ENCODE measurements around the gene TMSB10.
"Not testable (repeated sequence)": the region's sequence is repeated elsewhere in the genome, so short reads cannot be mapped to it uniquely, and the experiment has no call there.

Gene TMSB10

DNA sequence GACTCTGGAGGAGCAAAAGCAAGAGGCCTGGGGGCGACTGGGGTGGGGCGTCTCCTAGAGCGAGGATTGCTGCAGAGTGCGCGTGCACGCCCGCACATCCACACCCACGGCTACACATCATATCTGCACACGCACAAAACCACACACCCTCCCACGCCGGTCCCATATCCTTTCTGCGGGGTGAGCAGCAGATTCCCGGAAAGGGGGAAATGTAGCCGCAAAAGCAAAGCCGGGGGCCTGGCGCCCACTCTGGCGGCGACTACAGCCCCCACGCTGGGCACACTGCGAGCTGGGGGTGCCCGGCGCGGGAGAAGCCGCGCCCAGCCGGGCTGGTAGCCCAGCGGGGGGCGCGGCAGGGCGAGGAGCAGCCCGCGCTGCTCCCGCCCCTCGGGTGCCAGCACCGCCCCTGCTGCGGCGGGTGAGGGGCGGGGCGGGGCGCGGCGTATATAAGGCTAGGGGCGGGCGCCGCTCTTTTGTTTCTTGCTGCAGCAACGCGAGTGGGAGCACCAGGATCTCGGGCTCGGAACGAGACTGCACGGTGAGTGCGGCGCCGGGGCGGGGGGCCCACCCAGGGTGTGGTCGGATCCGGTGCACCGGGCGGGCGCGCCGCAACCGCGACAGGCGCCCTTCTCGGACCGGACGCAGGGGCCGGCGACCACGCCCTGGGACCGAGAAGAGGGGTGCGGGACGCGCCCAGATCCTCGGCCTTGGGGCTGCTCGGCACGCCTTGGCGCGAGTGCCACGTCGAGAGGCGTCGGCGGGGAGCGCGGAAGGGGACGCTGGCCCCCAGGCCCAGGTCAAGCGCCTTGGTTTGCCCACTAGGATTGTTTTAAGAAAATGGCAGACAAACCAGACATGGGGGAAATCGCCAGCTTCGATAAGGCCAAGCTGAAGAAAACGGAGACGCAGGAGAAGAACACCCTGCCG, at the start of gene TMSB10:
Gene TMSB10, plus strand, starts transcription at position 476 of the 927 bp plus-strand sequence.
- DNase-seq, result peak; percentile 84
- in situ Hi-C loops (cut with MboI; ENCODE audit: low pct_unique_long_range_greater_than_20kb, low sequenced_read_pairs), result no loop called here

DNA sequence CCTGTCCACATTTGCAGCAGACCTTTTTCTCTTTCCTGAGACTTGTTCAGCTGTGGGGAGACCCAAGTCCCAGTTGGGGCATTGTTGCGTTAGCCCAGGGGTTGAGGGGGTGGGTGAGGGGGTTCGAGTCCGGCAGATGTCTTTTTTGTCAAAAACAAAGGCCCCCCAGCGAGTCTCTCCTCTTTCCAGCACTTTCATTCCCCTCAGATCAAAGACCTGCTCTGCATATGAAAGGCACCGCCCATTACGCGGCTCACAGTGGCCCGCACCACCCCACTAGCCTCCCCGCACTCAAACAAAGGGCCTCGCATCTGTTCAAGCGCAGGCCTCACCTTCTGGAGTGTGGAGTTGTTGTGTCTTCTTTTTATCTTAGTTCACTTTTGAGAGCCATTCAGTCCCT, 49.7 kb upstream of the TMSB10 start:
- in situ Hi-C loops (cut with MboI; ENCODE audit: low pct_unique_long_range_greater_than_20kb, low sequenced_read_pairs), result no loop called here
- DNase-seq, result no peak

DNA sequence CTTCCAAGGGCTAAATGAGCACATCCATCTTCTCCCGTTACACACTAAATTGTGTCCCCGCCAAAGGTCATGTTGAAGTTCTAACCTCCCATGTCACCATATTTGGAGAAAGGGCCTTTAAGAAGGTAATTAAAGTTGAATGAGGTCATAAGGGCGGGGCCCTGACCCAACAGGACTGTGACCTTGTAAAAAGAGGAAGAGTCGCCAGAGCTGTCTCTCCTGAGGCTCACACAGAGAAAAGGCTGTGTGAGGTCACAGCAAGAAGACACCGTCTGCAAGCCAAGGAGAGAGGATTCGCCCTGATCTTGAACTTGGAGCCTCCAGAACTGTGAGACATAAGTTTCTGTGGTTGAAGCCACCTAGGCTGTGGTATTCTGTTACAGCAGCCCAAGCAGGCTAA, 48.7 kb upstream of the TMSB10 start:
- in situ Hi-C loops (cut with MboI; ENCODE audit: low pct_unique_long_range_greater_than_20kb, low sequenced_read_pairs), result no loop called here
- peak; percentile 67 for DNase-seq

DNA sequence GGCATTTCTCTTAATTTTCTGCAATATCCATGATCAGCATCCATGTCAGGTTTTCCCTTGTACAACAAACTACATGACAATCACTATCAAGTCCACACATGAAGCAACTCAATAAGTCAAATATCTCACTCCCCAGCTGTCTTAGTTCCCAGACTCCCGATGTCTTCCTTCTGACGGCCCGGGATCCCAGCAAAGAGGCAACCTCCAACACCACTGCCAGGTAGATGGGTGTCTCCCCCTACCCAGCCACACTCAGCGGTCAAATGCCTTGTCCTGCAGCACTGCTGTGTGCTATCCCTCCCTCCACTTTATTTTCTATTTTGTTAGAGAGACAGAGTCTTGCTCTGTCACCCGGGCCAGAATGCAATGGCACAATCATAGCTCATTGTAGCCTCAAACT, 47.9 kb upstream of the TMSB10 start:
- in situ Hi-C loops (cut with MboI; ENCODE audit: low pct_unique_long_range_greater_than_20kb, low sequenced_read_pairs), result no loop called here
- no peak for DNase-seq

DNA sequence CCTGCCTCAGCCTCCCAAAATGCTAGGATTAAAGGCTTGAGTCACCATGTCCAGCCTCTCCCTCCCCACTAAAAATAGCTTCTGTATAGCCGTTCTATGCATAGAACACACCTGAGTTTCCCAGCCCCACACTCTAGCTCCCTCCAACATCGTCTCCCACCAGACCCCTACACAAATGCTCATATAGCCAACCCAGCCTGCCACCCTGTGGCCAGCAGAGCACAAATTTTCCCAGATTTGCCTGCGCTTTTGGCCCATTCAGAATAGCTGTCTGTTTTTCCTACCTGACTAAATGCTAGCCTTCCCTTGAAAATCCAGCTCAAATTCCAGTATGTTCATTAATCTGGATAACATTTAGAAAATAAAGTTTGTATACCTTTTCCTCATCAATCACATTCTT, 47.3 kb upstream of the TMSB10 start:
- in situ Hi-C loops (cut with MboI; ENCODE audit: low pct_unique_long_range_greater_than_20kb, low sequenced_read_pairs), result no loop called here
- DNase-seq, result no peak

DNA sequence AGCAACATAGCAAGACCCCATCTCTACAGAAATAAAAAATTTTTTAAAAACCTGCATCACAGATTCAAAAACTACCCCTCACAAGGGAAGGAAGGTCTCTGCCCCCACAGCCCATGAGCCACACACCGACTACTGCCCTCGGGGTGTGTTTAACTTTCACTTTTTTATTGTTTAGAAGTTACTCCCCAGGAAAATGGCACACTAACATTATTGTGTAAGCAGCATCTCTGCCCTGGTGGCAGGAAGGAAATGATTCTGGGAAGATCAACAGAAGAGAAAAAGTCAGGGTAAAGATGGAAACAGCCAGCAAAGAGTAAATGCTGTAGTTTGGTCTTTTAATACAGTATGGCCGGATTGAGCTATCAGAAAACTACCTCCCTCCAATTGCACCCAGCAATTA, 46.5 kb upstream of the TMSB10 start:
- in situ Hi-C loops (cut with MboI; ENCODE audit: low pct_unique_long_range_greater_than_20kb, low sequenced_read_pairs), result no loop called here
- no peak for DNase-seq

DNA sequence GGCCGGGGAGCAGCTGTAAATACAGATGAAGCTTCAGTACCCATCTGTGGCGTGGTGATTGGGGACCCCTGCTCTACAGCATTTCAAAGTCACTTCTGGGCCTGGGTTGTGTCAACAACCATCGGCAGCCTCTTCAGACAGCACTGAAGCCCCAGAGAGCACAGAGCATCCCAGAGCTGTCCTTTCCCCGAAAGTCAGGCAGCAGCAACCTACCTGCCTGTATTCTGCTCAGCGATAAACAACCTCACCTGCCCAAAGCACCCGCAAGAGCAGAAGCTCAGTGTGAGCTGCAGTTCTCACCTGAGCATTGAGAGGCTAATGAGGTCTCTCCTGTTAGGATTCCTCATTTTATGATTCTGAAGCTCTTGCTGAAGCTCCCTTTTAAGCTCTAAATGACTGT, 43.9 kb upstream of the TMSB10 start:
- in situ Hi-C loops (cut with MboI; ENCODE audit: low pct_unique_long_range_greater_than_20kb, low sequenced_read_pairs), result no loop called here
- no peak for DNase-seq

DNA sequence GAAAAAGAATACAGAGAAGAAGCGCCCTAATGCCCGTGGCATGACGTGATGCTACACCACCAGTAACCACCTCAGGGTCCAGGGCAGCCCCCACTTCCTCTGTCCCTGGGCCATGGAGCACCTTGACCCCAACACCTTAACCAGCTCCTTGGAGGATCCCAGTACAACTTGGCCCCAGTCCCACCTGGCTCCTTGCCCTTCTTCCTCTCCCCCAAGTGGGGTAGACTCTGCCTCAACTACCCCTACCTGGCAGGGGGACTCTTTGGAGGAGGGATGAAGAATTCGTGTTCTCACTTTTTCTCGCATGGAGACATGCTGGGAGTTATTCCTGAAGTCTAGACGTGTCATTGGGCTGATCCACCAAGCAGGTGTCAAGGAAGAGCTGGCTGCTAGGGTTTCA, 43.5 kb upstream of the TMSB10 start:
- in situ Hi-C loops (cut with MboI; ENCODE audit: low pct_unique_long_range_greater_than_20kb, low sequenced_read_pairs), result no loop called here
- DNase-seq, result no peak

DNA sequence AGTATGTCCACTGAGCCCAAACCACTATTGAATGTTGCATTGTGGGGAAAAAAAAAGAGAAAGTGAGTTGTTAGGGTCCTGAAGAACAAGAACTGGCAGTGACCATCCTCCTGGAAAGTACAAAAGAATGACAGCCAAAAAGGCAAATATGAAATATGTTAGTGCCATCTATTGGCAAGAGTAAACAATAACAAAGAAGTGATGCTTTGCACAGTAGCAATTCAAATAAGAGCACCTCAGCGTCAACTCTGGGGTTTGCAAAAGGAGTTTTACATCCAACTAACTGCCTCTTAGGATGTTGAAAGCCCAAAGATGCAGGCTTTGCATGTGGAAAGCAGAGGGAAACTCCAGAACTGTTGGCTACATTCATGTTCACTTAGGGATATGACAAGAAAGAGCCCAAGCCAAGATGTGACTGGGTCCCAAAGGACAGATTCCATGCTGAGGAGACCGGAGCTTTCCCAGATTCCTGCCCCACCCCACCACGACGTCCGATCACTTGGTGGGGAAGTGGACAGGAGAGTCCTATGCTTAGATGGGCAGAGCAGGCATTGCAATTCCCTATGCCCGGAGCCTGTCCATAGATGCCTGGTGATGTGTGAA, 40.2 kb upstream of the TMSB10 start:
- peak; percentile 28 for DNase-seq
- in situ Hi-C loops (cut with MboI; ENCODE audit: low pct_unique_long_range_greater_than_20kb, low sequenced_read_pairs), result no loop called here

DNA sequence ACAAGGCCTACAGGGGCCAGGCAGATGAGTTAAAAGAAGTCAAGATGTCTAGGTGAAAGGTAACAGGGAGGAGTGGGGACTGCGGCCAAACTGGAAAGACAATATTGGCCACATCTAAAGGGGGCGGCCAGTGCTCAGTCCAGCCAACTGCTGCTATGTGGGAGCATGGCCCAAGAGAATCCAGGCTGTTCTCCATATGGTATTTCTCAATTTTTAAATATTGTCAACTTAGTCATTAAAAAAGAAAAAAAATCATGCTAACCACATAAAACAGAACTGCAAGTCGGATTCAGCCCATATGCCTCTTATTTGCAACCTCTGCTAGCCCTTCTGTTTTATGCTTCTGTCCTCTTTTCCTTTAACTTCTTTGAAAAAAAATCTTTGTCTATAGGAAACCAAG, 39.3 kb upstream of the TMSB10 start:
- in situ Hi-C loops (cut with MboI; ENCODE audit: low pct_unique_long_range_greater_than_20kb, low sequenced_read_pairs), result no loop called here
- DNase-seq, result no peak

DNA sequence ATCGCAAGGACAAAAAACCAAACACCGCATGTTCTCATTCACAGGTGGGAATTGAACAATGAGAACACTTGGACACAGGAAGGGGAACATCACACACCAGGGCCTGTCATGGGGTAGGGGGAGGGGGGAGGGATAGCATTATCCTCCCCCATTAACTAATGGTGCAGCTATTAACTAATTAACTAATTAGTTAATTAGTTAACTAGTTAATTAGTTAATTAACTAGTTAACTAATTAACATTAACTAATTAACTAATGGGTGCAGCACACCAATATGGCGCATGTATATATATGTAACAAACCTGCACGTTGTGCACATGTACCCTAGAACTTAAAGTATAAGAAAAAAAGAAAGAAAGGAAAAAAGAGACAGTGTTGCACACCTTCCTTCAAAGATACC, 37.1 kb upstream of the TMSB10 start:
- DNase-seq; in situ Hi-C loops (cut with MboI; ENCODE audit: low pct_unique_long_range_greater_than_20kb, low sequenced_read_pairs): not testable (repeated sequence)

DNA sequence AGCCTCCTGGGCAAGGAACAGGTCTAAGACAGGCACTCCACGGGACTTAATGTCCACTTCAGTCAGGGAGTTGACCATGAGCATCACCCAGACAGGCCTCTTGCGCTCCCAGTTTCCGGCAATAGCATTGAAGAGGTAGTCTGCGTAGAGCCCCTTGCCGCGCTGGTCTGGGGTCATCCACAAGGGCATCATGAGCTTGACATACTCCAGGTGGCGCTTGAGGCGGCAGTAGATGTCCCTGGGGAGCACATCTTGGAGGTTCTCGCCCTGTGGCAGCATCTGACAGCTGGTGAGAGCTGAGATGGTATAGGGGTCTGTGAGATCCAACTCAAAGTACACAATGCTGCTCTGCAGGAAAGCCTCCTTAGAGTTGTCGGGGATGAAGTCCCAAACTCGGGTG, 35.1 kb upstream of the TMSB10 start:
- no peak for DNase-seq
- in situ Hi-C loops (cut with MboI; ENCODE audit: low pct_unique_long_range_greater_than_20kb, low sequenced_read_pairs), result no loop called here

DNA sequence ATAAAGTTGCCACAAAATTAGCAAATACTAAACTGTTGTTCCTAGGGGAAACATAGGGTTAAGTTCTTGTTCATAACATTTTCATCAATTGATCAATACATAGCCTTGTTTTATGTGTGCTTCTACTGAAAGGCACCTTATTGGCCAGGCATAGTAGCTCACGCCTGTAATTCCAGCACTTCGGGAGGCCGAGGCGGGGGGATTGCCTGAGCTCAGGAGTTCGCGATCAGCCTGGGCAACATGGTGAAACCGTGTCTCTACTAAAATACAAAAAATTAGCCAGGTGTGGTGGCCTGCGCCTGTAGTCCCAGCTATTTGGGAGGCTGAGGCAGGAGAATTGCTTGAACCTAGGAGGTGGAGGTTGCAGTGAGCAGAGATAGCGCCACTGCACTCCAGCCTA, 32.8 kb upstream of the TMSB10 start:
- DNase-seq; in situ Hi-C loops (cut with MboI; ENCODE audit: low pct_unique_long_range_greater_than_20kb, low sequenced_read_pairs): not testable (repeated sequence)

DNA sequence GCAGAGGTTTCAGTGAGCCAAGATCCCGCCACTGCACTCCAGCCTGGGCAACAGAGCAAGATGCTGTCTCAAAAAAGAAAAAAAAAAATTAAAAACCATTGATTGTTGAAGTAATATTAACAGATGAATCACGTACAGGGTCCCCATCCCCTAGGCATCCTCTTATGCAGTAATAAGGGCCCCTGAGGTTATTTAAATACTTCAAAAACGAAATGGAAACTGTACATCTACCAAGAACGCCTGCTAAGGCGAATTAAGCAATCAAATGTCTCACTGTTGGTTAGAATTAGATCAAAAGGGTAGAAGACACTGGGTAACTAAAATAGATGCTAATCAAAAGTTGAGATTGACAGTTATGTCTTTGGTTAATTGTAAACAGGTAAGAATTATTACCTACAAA, 32.1 kb upstream of the TMSB10 start:
- in situ Hi-C loops (cut with MboI; ENCODE audit: low pct_unique_long_range_greater_than_20kb, low sequenced_read_pairs), result no loop called here
- no peak for DNase-seq

DNA sequence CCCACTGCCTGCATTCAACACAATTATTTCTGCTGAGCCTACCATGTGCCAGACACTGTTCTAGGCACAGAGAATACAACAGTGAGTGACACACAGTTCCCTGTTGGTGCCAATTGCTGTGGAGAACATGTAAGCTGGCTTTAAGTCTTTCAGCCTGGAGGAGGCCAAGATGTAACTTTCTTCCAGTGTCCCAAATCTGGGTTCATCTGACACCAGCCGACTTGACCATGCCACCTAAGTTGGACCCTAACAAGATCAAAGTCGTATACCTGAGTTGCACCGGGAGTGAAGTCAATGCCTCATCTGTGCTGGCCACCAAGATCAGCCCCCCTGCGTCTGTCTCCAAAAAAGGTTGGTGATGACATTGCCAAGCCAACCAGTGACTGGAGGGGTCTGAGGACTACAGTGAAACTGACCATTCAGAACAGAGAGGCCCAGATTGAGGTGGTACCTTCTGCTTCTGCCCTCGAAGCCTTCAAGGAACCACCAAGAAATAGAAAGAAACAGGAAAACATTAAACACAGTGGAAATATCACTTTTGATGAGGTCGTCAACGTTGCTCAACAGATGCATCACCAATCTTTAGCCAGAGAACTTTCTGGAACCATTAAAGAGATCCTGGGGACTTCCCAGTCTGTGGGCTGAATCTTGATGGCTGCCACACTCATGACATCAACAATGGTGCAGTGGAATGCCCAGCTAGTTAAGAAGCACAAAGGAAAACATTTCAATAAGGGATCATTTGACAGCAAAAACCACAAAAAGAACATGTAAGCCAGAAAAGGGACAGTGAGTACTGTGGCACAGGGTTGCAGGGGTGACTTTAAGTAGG, 30.9 kb upstream of the TMSB10 start:
- in situ Hi-C loops (cut with MboI; ENCODE audit: low pct_unique_long_range_greater_than_20kb, low sequenced_read_pairs), result no loop called here
- DNase-seq, result no peak

DNA sequence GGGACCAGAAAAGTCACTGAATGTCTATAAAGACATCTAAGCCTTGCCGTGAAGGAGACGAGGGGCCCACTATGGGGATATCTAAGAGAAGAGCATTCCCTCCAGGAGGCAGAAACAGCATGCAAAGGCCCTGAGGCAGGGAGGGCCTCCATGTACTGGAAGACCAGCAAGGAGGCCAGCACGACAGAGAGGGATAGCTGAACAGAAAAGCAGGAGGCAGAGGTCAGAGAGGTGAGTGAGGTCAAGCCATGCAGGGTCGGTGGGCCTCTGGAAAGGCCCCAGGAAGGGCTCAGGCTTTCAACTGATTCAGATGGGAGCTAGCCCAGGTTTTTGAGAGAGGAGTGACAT, 30.3 kb upstream of the TMSB10 start:
- in situ Hi-C loops (cut with MboI; ENCODE audit: low pct_unique_long_range_greater_than_20kb, low sequenced_read_pairs), result no loop called here
- no peak for DNase-seq

DNA sequence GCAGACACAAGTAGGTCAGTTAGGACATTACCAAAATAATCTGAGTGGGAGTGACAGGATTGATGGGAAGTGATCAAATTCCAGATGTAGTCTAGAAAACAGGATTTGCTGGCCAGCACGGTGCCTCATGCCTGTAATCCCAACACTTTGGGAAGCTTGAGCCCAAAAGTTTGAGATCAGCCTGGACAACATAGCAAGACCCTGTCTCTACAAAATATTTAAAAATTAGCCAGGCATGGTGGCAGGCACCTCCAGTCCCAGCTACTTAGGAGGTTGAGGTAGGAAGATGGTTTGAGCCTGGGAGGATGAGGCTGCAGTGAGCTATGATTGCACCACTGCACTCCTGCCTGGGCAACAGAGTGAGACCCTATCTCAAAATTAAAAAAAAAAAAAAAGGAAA, 29.8 kb upstream of the TMSB10 start:
- DNase-seq; in situ Hi-C loops (cut with MboI; ENCODE audit: low pct_unique_long_range_greater_than_20kb, low sequenced_read_pairs): not testable (repeated sequence)

DNA sequence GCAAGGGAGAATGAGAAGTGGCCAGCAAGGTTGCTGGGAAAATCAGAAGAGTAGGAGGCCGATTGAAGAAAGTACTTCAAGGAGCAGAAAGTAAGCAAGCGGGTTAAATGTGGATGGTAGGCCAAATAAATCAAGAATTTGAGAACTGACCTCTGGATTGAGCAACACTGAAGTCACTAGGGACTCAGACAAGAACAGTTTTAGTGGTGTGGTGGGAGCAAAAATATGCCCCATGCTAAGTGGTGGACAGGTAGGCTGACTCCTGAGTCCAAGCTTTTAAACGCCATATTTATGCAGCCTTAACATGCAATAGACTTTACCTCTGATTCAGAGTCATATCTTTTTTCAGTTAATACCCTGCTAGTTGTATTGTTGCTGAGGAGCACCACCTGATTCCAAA, 29.1 kb upstream of the TMSB10 start:
- in situ Hi-C loops (cut with MboI; ENCODE audit: low pct_unique_long_range_greater_than_20kb, low sequenced_read_pairs), result no loop called here

DNA sequence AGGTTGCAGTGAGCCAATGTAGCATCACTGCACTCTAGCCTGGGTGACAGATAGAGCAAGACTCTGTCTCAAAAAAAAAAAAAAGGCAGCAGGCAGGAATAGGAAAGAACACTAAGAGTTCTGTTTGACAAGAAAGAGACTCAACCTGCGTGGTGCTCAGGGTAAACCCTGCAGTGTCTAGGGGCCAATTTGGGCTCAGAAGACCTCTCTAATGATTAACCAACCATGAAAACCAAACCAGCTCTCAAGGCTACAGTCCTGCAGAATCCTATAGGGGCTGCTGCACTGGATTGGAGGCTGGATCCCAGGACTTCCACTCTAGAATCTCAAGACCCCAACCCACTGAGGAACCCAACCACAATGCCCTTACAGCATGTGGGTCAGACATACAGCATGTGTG, 27.0 kb upstream of the TMSB10 start:
- DNase-seq, result no peak
- in situ Hi-C loops (cut with MboI; ENCODE audit: low pct_unique_long_range_greater_than_20kb, low sequenced_read_pairs), result no loop called here

More for the DNA sequence above, 29.1 kb upstream of the TMSB10 start:
- no peak for DNase-seq
